Mesendoderm (in vitro differentiated cells): ENCODE measurements around the gene TMEM167A. TPM values are rescaled to one million over a fixed set of nuclear protein-coding genes. Genes with fewer than 3 reads are reported as not detected.
A peak's percentile ranks its signal among the peaks of the same experiment; 100 is the strongest.

Experiments
- DNase-seq: peaks from one replicate; pipeline ENCODE4 v3.0.0; 2013
- H2AK5ac ChIP-seq: 2 replicates; pipeline ENCODE4 v1.6.1; 2013; ENCODE audit warnings: low read length, inconsistent platforms
- H2BK120ac ChIP-seq: 2 replicates; pipeline ENCODE4 v1.6.1; 2013; ENCODE audit warnings: low read depth, mild to moderate bottlenecking, low read length, moderate library complexity, mixed read lengths
- H2BK15ac ChIP-seq: replicated peaks from 2 replicates; pipeline ENCODE4 v1.6.1; 2013; ENCODE audit warnings: low read depth, mild to moderate bottlenecking, moderate library complexity
- H2BK5ac ChIP-seq: 2 replicates; pipeline ENCODE4 v1.6.1; 2013; ENCODE audit warnings: low read length, inconsistent platforms
- H3K18ac ChIP-seq: 2 replicates; pipeline ENCODE4 v1.6.1; 2013; ENCODE audit warnings: mild to moderate bottlenecking, low read length, mixed read lengths
- H3K23ac ChIP-seq: one replicate; pipeline ENCODE4 v1.6.1; 2013; ENCODE audit warnings: low read length
- H3K27ac ChIP-seq: 2 replicates; pipeline ENCODE4 v1.5.1; 2013; ENCODE audit warnings: low read depth, mild to moderate bottlenecking, inconsistent platforms, low read length, moderate library complexity
- H3K27me3 ChIP-seq: 2 replicates; pipeline ENCODE4 v1.6.1; 2013; ENCODE audit warnings: low read length, control low read depth, mild to moderate bottlenecking, inconsistent platforms; ENCODE audit not compliant: insufficient read depth, poor library complexity
- H3K36me3 ChIP-seq: 2 replicates; pipeline ENCODE4 v1.6.1; 2013; ENCODE audit warnings: low read length, inconsistent platforms; ENCODE audit not compliant: control insufficient read depth, insufficient read depth
- H3K4ac ChIP-seq: one replicate; pipeline ENCODE4 v1.6.1; 2013; ENCODE audit warnings: low read depth, mild to moderate bottlenecking, low read length, moderate library complexity
- H3K4me1 ChIP-seq: 2 replicates; pipeline ENCODE4 v1.6.1; 2013; ENCODE audit warnings: low read depth, low read length, inconsistent platforms; ENCODE audit not compliant: control insufficient read depth
- H3K4me2 ChIP-seq: 2 replicates; pipeline ENCODE4 v1.6.1; 2013; ENCODE audit warnings: low read length
- H3K4me3 ChIP-seq: 2 replicates; pipeline ENCODE4 v1.5.1; 2013; ENCODE audit warnings: mild to moderate bottlenecking, low read length
- H3K56ac ChIP-seq: one replicate; pipeline ENCODE4 v1.6.1; 2013; ENCODE audit warnings: low read length
- H3K79me1 ChIP-seq: 2 replicates; pipeline ENCODE4 v1.6.1; 2013; ENCODE audit warnings: low read length, inconsistent platforms
- H3K79me2 ChIP-seq: 2 replicates; pipeline ENCODE4 v1.6.1; 2013; ENCODE audit warnings: mild to moderate bottlenecking, low read length; ENCODE audit not compliant: control insufficient read depth, insufficient read depth
- H3K9ac ChIP-seq: 2 replicates; pipeline ENCODE4 v1.6.1; 2013; ENCODE audit warnings: low read length, inconsistent platforms
- H4K5ac ChIP-seq: one replicate; pipeline ENCODE4 v1.6.1; 2013; ENCODE audit warnings: low read length
- H4K8ac ChIP-seq: one replicate; pipeline ENCODE4 v1.6.1; 2013; ENCODE audit warnings: low read depth, mild to moderate bottlenecking, control low read depth, low read length, moderate library complexity
- WGBS: extraction: QIAGEN DNeasy Blood & Tissue Kit; methylation state at CpG from one replicate; pipeline ENCODE4 v1.1.7; 2013; ENCODE audit warnings: low lambda C conversion rate, missing lambda C conversion rate; ENCODE audit not compliant: insufficient coverage; ENCODE audit errors: extremely low coverage; 5-methylcytosine and 5-hydroxymethylcytosine counted together
- polyA plus RNA-seq, 2 experiments: library from polyadenylated mRNA; stranded (reverse); fragments of 200-250 nt; gene quantifications; one replicate each; pipeline ENCODE4 v1.2.3, GENCODE V29; 2013

TMEM167A gene
- 100 TPM for polyA plus RNA-seq (2013, experiment 1 of 2)
- 99.2 TPM for polyA plus RNA-seq (2013, experiment 2 of 2)

- Histone ChIP-seq H2AK5ac (peak within 1 kb of the TSS; percentile 23), H3K56ac (peak within 1 kb of the TSS; percentile 94), H3K4me3 (peak within 1 kb of the TSS; percentile 83), H2BK5ac (no peak within 1 kb of the TSS), H3K4ac (peak within 1 kb of the TSS; percentile 97), H3K27me3 (no peaks in the 10 kb centered on the region), H3K79me1 (peaks cover 2% of the 10 kb centered on the region), H2BK15ac (no peak within 1 kb of the TSS), H3K18ac (peak within 1 kb of the TSS; percentile 42), H2BK120ac (no peak within 1 kb of the TSS), H3K23ac (peak within 1 kb of the TSS; percentile 91), H4K5ac (peak within 1 kb of the TSS; percentile 64), H4K8ac (peak within 1 kb of the TSS; percentile 89), H3K79me2 (peaks cover 48% of the 10 kb centered on the region), H3K4me2 (peak within 1 kb of the TSS; percentile 90), H3K9ac (peak within 1 kb of the TSS; percentile 92), H3K27ac (no peak within 1 kb of the TSS), H3K4me1 (no peaks in the 10 kb centered on the region), H3K36me3 (no peaks in the 10 kb centered on the region)
- peak; percentile 100 for DNase-seq
- WGBS = no CpG with 5 or more reads among the region's 44 CpGs
These were observed at the start of gene TMEM167A, which contains the start of gene XRCC4 for GRCh38 chr5:83076742-83077661. Gene TMEM167A, minus strand, starts transcription at chr5:83077394. Its CDS starts 71 bp downstream, at chr5:83077323. Gene XRCC4, plus strand, starts transcription at chr5:83077547. Its CDS starts 27,373 bp downstream, at chr5:83104920.

DNA sequence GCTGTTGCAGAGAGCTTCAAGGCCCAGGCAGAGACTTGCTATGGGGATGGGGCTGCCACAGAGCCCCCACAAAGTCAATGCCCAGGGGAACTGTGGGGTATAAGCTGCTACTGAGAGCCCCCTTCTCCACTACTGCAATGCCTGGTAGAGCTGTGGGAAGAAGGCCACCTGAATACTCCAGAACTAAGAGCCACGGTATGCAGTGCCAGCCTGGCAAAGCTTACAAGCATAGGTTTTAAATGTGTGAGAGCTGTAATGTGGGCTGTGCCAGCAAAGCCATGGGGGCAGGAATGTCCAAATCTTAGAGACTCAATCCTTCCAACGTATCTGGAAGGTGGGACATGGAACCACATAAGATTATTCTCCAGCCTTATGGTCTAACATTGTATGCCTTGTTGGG is 49.3 kb upstream of the TMEM167A start:
- Histone ChIP-seq H3K23ac (no peak overlapping the region), H3K4me2 (no peak overlapping the region), H4K5ac (no peak overlapping the region), H3K27me3 (no peaks in the 10 kb centered on the region), H3K36me3 (no peaks in the 10 kb centered on the region), H4K8ac (no peak overlapping the region), H3K4me1 (no peaks in the 10 kb centered on the region), H3K79me2 (no peaks in the 10 kb centered on the region), H3K4me3 (no peak overlapping the region), H2BK5ac (no peak overlapping the region), H3K9ac (no peak overlapping the region), H3K27ac (no peak overlapping the region), H3K56ac (no peak overlapping the region), H2BK15ac (no peak overlapping the region), H3K79me1 (no peaks in the 10 kb centered on the region), H2AK5ac (no peak overlapping the region), H3K18ac (no peak overlapping the region), H2BK120ac (no peak overlapping the region), H3K4ac (no peak overlapping the region)
- no peak for DNase-seq
- no CpG with 5 or more reads among the region's 2 CpGs for WGBS

- Histone ChIP-seq H3K23ac (no peak overlapping the region), H2AK5ac (no peak overlapping the region), H3K9ac (no peak overlapping the region), H3K79me2 (no peaks in the 10 kb centered on the region), H3K56ac (no peak overlapping the region), H4K5ac (no peak overlapping the region), H2BK15ac (no peak overlapping the region), H4K8ac (no peak overlapping the region), H3K27ac (no peak overlapping the region), H2BK5ac (no peak overlapping the region), H3K4me3 (no peak overlapping the region), H3K36me3 (no peaks in the 10 kb centered on the region), H3K4me1 (no peaks in the 10 kb centered on the region), H3K4ac (no peak overlapping the region), H2BK120ac (no peak overlapping the region), H3K27me3 (no peaks in the 10 kb centered on the region), H3K79me1 (no peaks in the 10 kb centered on the region), H3K18ac (no peak overlapping the region), H3K4me2 (no peak overlapping the region)
- WGBS = no CpG with 5 or more reads among the region's 7 CpGs
- peak; percentile 2 for DNase-seq
These were observed 48.4 kb upstream of the TMEM167A start for GRCh38 chr5:83125560-83125959.

- Histone ChIP-seq H3K79me1 (no peaks in the 10 kb centered on the region), H4K5ac (no peak overlapping the region), H3K4me1 (no peaks in the 10 kb centered on the region), H3K27ac (no peak overlapping the region), H2BK15ac (no peak overlapping the region), H3K4me3 (no peak overlapping the region), H2BK5ac (no peak overlapping the region), H3K36me3 (no peaks in the 10 kb centered on the region), H3K23ac (no peak overlapping the region), H3K9ac (no peak overlapping the region), H3K27me3 (no peaks in the 10 kb centered on the region), H3K4ac (no peak overlapping the region), H2AK5ac (no peak overlapping the region), H3K4me2 (no peak overlapping the region), H4K8ac (no peak overlapping the region), H3K18ac (no peak overlapping the region), H3K79me2 (no peaks in the 10 kb centered on the region), H3K56ac (no peak overlapping the region), H2BK120ac (no peak overlapping the region)
- DNase-seq = no peak
- no CpG with 5 or more reads among the region's 1 CpG for WGBS
These were observed 47.4 kb upstream of the TMEM167A start for GRCh38 chr5:83124593-83124992.

GRCh38 chr5:83118976-83119375 is 41.8 kb upstream of the TMEM167A start:
- H2BK120ac ChIP-seq = no peak overlapping the region
- no peak overlapping the region for H4K8ac ChIP-seq
- H3K4me2 ChIP-seq = no peak overlapping the region
- no peaks in the 10 kb centered on the region for H3K27me3 ChIP-seq
- H3K4me1 ChIP-seq = no peaks in the 10 kb centered on the region
- no peaks in the 10 kb centered on the region for H3K79me2 ChIP-seq
- H4K5ac ChIP-seq = no peak overlapping the region
- H3K9ac ChIP-seq = no peak overlapping the region
- no peak overlapping the region for H3K4me3 ChIP-seq
- H3K23ac ChIP-seq = no peak overlapping the region
- H3K4ac ChIP-seq = no peak overlapping the region
- H2AK5ac ChIP-seq = no peak overlapping the region
- WGBS = no CpG with 5 or more reads among the region's 1 CpG
- H3K56ac ChIP-seq = no peak overlapping the region
- no peak overlapping the region for H3K27ac ChIP-seq
- no peak overlapping the region for H2BK15ac ChIP-seq
- H3K79me1 ChIP-seq = no peaks in the 10 kb centered on the region
- H3K18ac ChIP-seq = no peak overlapping the region
- H2BK5ac ChIP-seq = no peak overlapping the region
- H3K36me3 ChIP-seq = no peaks in the 10 kb centered on the region
- DNase-seq = no peak
